H9 (cell line): Measurements from ENCODE around the gene RADX. TPM values are rescaled to one million over a fixed set of nuclear protein-coding genes. Genes with fewer than 3 reads are reported as not detected.

Experiments used
- DNase-seq: peaks from one replicate; pipeline ENCODE4 v3.0.0-alpha.2; 2017
- H2AFZ ChIP-seq: one replicate; pipeline ENCODE4 v1.6.1; 2013; ENCODE audit warnings: mild to moderate bottlenecking, low read length, control low read depth, moderate library complexity
- H2AK5ac ChIP-seq: 2 replicates; pipeline ENCODE4 v1.6.1; 2013; ENCODE audit warnings: low read length, control low read depth, mixed read lengths; ENCODE audit not compliant: insufficient read length
- H2BK120ac ChIP-seq: one replicate; pipeline ENCODE4 v1.6.1; 2013; ENCODE audit warnings: low read depth, mild to moderate bottlenecking, low read length, control low read depth, inconsistent platforms; ENCODE audit not compliant: poor library complexity, severe bottlenecking
- H2BK12ac ChIP-seq: 2 replicates; pipeline ENCODE4 v1.6.1; 2013; ENCODE audit warnings: low read length, control low read depth, mixed read lengths, low read depth; ENCODE audit not compliant: insufficient read length
- H2BK15ac ChIP-seq: 2 replicates; pipeline ENCODE4 v1.6.1; 2013; ENCODE audit warnings: low read depth, low read length, control low read depth
- H2BK20ac ChIP-seq: one replicate; pipeline ENCODE4 v1.6.1; 2013; ENCODE audit warnings: low read depth, mild to moderate bottlenecking, low read length, control low read depth, inconsistent platforms; ENCODE audit not compliant: poor library complexity, severe bottlenecking
- H2BK5ac ChIP-seq: 2 replicates; pipeline ENCODE4 v1.6.1; 2013; ENCODE audit warnings: low read length, control low read depth, mixed read lengths; ENCODE audit not compliant: insufficient read length
- H3K14ac ChIP-seq: 2 replicates; pipeline ENCODE4 v1.6.1; 2013; ENCODE audit warnings: low read length, control low read depth; ENCODE audit not compliant: insufficient read depth
- H3K18ac ChIP-seq: 2 replicates; pipeline ENCODE4 v1.6.1; 2013; ENCODE audit warnings: low read depth, mild to moderate bottlenecking, mixed read lengths, low read length, control low read depth; ENCODE audit not compliant: insufficient read length
- H3K23ac ChIP-seq: 2 replicates; pipeline ENCODE4 v1.6.1; 2013; ENCODE audit warnings: low read length, control low read depth, mixed read lengths, low read depth; ENCODE audit not compliant: insufficient read length
- H3K23me2 ChIP-seq: 2 replicates; pipeline ENCODE4 v1.6.1; 2013; ENCODE audit warnings: low read depth, mild to moderate bottlenecking, mixed read lengths, low read length, control low read depth; ENCODE audit not compliant: insufficient read length, poor library complexity, severe bottlenecking
- H3K27ac ChIP-seq: 2 replicates; pipeline ENCODE4 v1.5.1; 2013; ENCODE audit warnings: low read length, control low read depth, mixed read lengths, low read depth; ENCODE audit not compliant: insufficient read length
- H3K27me3 ChIP-seq: 2 replicates; pipeline ENCODE4 v1.6.1; 2013; ENCODE audit warnings: low read length, control low read depth, inconsistent platforms; ENCODE audit not compliant: insufficient read depth
- H3K4ac ChIP-seq: 2 replicates; pipeline ENCODE4 v1.6.1; 2013; ENCODE audit warnings: low read depth, mild to moderate bottlenecking, control low read depth, inconsistent platforms, low read length, moderate library complexity
- H3K4me1 ChIP-seq: 2 replicates; pipeline ENCODE4 v1.6.1; 2013; ENCODE audit warnings: low read length, control low read depth, inconsistent platforms; ENCODE audit not compliant: insufficient read depth
- H3K4me2 ChIP-seq: 2 replicates; pipeline ENCODE4 v1.6.1; 2013; ENCODE audit warnings: low read length, control low read depth, mixed read lengths; ENCODE audit not compliant: insufficient read length, insufficient read depth
- H3K56ac ChIP-seq: 2 replicates; pipeline ENCODE4 v1.6.1; 2013; ENCODE audit warnings: low read depth, mild to moderate bottlenecking, mixed read lengths, low read length, control low read depth; ENCODE audit not compliant: insufficient read length
- H3K79me1 ChIP-seq: 2 replicates; pipeline ENCODE4 v1.6.1; 2013; ENCODE audit warnings: low read depth, mild to moderate bottlenecking, moderate library complexity, low read length, control low read depth, inconsistent platforms; ENCODE audit not compliant: insufficient read depth, poor library complexity, severe bottlenecking
- H3K79me2 ChIP-seq: 2 replicates; pipeline ENCODE4 v1.6.1; 2013; ENCODE audit warnings: low read length, control low read depth, inconsistent platforms; ENCODE audit not compliant: insufficient read depth
- H3K9ac ChIP-seq: 2 replicates; pipeline ENCODE4 v1.6.1; 2013; ENCODE audit warnings: low read length, control low read depth, mixed read lengths; ENCODE audit not compliant: insufficient read length; ENCODE audit errors: extremely low read depth
- H3K9me3 ChIP-seq: one replicate; pipeline ENCODE4 v1.6.1; 2013; ENCODE audit warnings: low read depth, low read length, inconsistent platforms; ENCODE audit not compliant: control insufficient read depth
- H3T11ph ChIP-seq: one replicate; pipeline ENCODE4 v1.6.1; 2013; ENCODE audit warnings: mild to moderate bottlenecking, low read length, control low read depth, inconsistent platforms
- H4K20me1 ChIP-seq: one replicate; pipeline ENCODE4 v1.6.1; 2013; ENCODE audit not compliant: control insufficient read depth, insufficient read length, insufficient read depth
- H4K5ac ChIP-seq: 2 replicates; pipeline ENCODE4 v1.6.1; 2013; ENCODE audit warnings: low read depth, mild to moderate bottlenecking, mixed read lengths, low read length, control low read depth; ENCODE audit not compliant: insufficient read length
- H4K8ac ChIP-seq: replicated peaks from 2 replicates; pipeline ENCODE4 v1.6.1; 2013; ENCODE audit warnings: low read length, control low read depth, mixed read lengths, low read depth; ENCODE audit not compliant: insufficient read length
- H4K91ac ChIP-seq: 2 replicates; pipeline ENCODE4 v1.6.1; 2013; ENCODE audit warnings: low read depth, mild to moderate bottlenecking, moderate library complexity, mixed read lengths, low read length, control low read depth; ENCODE audit not compliant: insufficient read length
- H3K27ac Mint-ChIP-seq, 3 experiments: 2 replicates in 2 of 3; 3 replicates in 1 of 3; pipeline ENCODE4 v1.8.0; 2020 to 2021; ENCODE audit warnings: mixed read lengths in 3 of 3, mild to moderate bottlenecking in 1 of 3, moderate library complexity in 1 of 3
- H3K27me3 Mint-ChIP-seq: 2 replicates; pipeline ENCODE4 v1.8.0; 2021; ENCODE audit warnings: low read depth, mild to moderate bottlenecking, moderate library complexity, mixed read lengths
- H3K36me3 Mint-ChIP-seq, 3 experiments: 2 replicates in 2 of 3; 3 replicates in 1 of 3; pipeline ENCODE4 v1.8.0; 2020 to 2021; ENCODE audit warnings: low read depth in 3 of 3, mixed read lengths in 3 of 3; ENCODE audit not compliant: insufficient read depth in 1 of 3
- H3K4me1 Mint-ChIP-seq, 2 experiments: 2 replicates each; pipeline ENCODE4 v1.8.0; 2020; ENCODE audit warnings: mixed read lengths in 2 of 2
- H3K4me3 Mint-ChIP-seq, 2 experiments: 2 replicates in 1 of 2; 3 replicates in 1 of 2; pipeline ENCODE4 v1.8.0; 2020 to 2021; ENCODE audit warnings: mild to moderate bottlenecking in 2 of 2, mixed read lengths in 2 of 2, moderate library complexity in 1 of 2
- H3K9me3 Mint-ChIP-seq, 2 experiments: 2 replicates in 1 of 2; 3 replicates in 1 of 2; pipeline ENCODE4 v1.8.0; 2020; ENCODE audit warnings: mild to moderate bottlenecking in 2 of 2, mixed read lengths in 2 of 2, moderate library complexity in 1 of 2
- CTCF ChIP-seq: fragments of 200-600 bp; sonication (generic); conservative IDR thresholded peaks from 3 replicates; pipeline ENCODE4 v1.8.0; 2021; ENCODE audit warnings: antibody characterized with exemption, mild to moderate bottlenecking
- WGBS: extraction: QIAGEN DNeasy Blood & Tissue Kit; methylation state at CpG from one replicate; pipeline ENCODE4 v1.1.7; 2013; ENCODE audit warnings: missing lambda C conversion rate, low lambda C conversion rate, mixed read lengths; ENCODE audit not compliant: insufficient read length; ENCODE audit errors: extremely low coverage; 5-methylcytosine and 5-hydroxymethylcytosine counted together
- total RNA-seq: library from RNA; stranded (reverse); gene quantifications from 2 replicates; pipeline ENCODE4 v1.2.1, GENCODE V29; 2021

The RADX gene
- total RNA-seq, 1 experiment from 2014 or later, result 1.5 TPM

DNA sequence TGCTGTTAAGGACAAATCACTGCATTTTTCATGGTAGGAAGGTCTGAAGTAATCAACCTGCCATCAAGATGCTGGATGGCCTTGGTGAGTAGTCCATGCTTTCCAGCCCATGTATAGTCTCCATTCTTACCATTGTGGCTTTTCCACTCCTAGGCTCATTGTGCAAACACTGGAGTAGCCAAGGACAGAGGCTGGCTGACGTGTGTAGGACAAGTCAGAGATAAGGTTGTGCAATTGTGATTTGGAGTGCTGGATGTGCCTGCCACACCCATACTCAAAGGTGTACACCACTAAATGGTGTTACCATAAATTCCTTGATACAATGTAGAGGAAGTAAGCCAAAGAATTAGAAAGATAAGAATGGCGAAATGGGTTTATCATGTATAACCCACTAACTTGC lies 26.3 kb upstream of the RADX start:
- H3K14ac ChIP-seq, result no peak overlapping the region
- no peak overlapping the region for H3K9ac ChIP-seq
- no peak overlapping the region for H3K4ac ChIP-seq
- Mint-ChIP-seq H3K27me3 (no peaks in the 10 kb centered on the region; the same call in 1 of the 2 replicates), H3K4me3 (no peak overlapping the region), H3K27ac (no peak overlapping the region), H3K36me3 (no peaks in the 10 kb centered on the region), H3K9me3 (peaks cover 0 to 27% of the 10 kb centered on the region in 2 experiments; a peak in 2 of 5 replicates), H3K4me1 (no peaks in the 10 kb centered on the region)
- H2AFZ ChIP-seq, result no peak overlapping the region
- no peak overlapping the region for H2BK5ac ChIP-seq
- no CpG with 5 or more reads among the region's 2 CpGs for WGBS
- no peak overlapping the region for H2BK12ac ChIP-seq
- no peak for DNase-seq
- H3K79me2 ChIP-seq, result no peaks in the 10 kb centered on the region
- no peak overlapping the region for H3T11ph ChIP-seq
- H2BK20ac ChIP-seq, result no peak overlapping the region
- H2BK120ac ChIP-seq, result no peak overlapping the region
- no peaks in the 10 kb centered on the region for H3K4me1 ChIP-seq
- TF ChIP-seq CTCF, result no peak
- peaks cover 10% of the 10 kb centered on the region for H3K9me3 ChIP-seq
- no peak overlapping the region for H4K5ac ChIP-seq
- no peak overlapping the region for H2AK5ac ChIP-seq
- H4K20me1 ChIP-seq, result no peaks in the 10 kb centered on the region
- H3K27ac ChIP-seq, result no peak overlapping the region
- H3K56ac ChIP-seq, result no peak overlapping the region
- no peaks in the 10 kb centered on the region for H3K79me1 ChIP-seq
- no peak overlapping the region for H4K91ac ChIP-seq
- H4K8ac ChIP-seq, result no peak overlapping the region
- no peak overlapping the region for H3K18ac ChIP-seq
- no peaks in the 10 kb centered on the region for H3K23me2 ChIP-seq
- no peak overlapping the region for H3K4me2 ChIP-seq
- no peak overlapping the region for H3K23ac ChIP-seq
- H3K27me3 ChIP-seq, result no peaks in the 10 kb centered on the region
- no peak overlapping the region for H2BK15ac ChIP-seq
